Psoas muscle (tissue), 8 donors: ENCODE data around the gene CABCOCO1. TPM values are rescaled to one million over a fixed set of nuclear protein-coding genes. Genes with fewer than 3 reads are reported as not detected.

Experiments used
- ATAC-seq, 4 donors: fragments of 200-7000 bp; cut with Tn5 transposase; one replicate each; pipeline ENCODE4 v1.9.1; 2020; ENCODE audit warnings: moderate library complexity in 3 of 4, mild to moderate bottlenecking in 2 of 4
- DNase-seq, 2 donors: peaks; one replicate each; pipeline ENCODE4 v3.0.0-alpha.2; 2020
- H3K27ac ChIP-seq: fragments of 200-600 bp; one replicate; pipeline ENCODE4 v1.8.0; 2022
- H3K27me3 ChIP-seq, 3 donors: fragments of 200-600 bp in 1 of 3; one replicate each; pipeline versions ENCODE4 v1.6.1 to v1.8.0; 2013 to 2022; ENCODE audit warnings: low read length in 2 of 3, mild to moderate bottlenecking in 2 of 3, moderate library complexity in 1 of 3; ENCODE audit not compliant: insufficient read depth in 3 of 3
- H3K36me3 ChIP-seq, 2 donors: fragments of 200-600 bp in 1 of 2; one replicate each; pipeline versions ENCODE4 v1.6.1 to v1.8.0; 2013 to 2022; ENCODE audit warnings: low read depth in 1 of 2, mild to moderate bottlenecking in 1 of 2, moderate library complexity in 1 of 2; ENCODE audit not compliant: insufficient read depth in 1 of 2
- H3K4me1 ChIP-seq: fragments of 200-600 bp; one replicate; pipeline ENCODE4 v1.8.0; 2022
- H3K4me3 ChIP-seq: fragments of 200-600 bp; one replicate; pipeline ENCODE4 v1.8.0; 2022; ENCODE audit warnings: mild to moderate bottlenecking
- H3K9me3 ChIP-seq: fragments of 200-600 bp; one replicate; pipeline ENCODE4 v1.8.0; 2022
- WGBS, 3 donors: extraction: QIAGEN DNeasy Blood & Tissue Kit; methylation state at CpG; one replicate each; pipeline versions ENCODE4 v1.1.6 to v1.1.7; 2013; 5-methylcytosine and 5-hydroxymethylcytosine counted together
- intact Hi-C, 2 donors: fragments of 100-400 bp; cut with DNase I; formaldehyde crosslinking; loops; one replicate each; pipeline versions ENCODE4 v1.11.0 to v1.14.2; 2022
- polyA plus RNA-seq, 3 donors: library from polyadenylated mRNA; stranded (reverse); fragments of 200-250 nt; gene quantifications; one replicate each; pipeline ENCODE4 v1.2.3, GENCODE V29; 2013
- total RNA-seq, 4 donors: library from RNA; stranded (reverse); fragmentation: NEBNext Ultra II Directional in 2 of 4; extraction: Animal tissue kit (Norgen Biotek cat#: 25700) in 2 of 4; gene quantifications; one replicate each; pipeline versions ENCODE4 v1.2.1 to v1.2.4, GENCODE V29; 2021 to 2023
- TF ChIP-seq, protein P1 (sequence below): fragments of 200-600 bp; IDR thresholded peaks from one replicate; pipeline ENCODE4 v1.8.0; 2022; ENCODE audit warnings: antibody characterized with exemption
- donor health status: healthy with polysubstance abuse.
- donor health status: DM: no; HTN: no; CAD: no; lungs with moderate emphysema.
- donor health status: Bipolar disorder and iron deficiency.
- donor health status: healthy.
- donor health status: DM: yes; HTN: yes; CAD: no.
- donor health status: DM: no; HTN: no; CAD: no.
- donor health status: DM: no; HTN: no; CAD: no.
- donor health status: DM: yes; HTN: yes; CAD: no.

CABCOCO1 gene
- total and polyA plus RNA-seq, 7 donors: 0.03 to 0.04 TPM; not detected in 5

DNA sequence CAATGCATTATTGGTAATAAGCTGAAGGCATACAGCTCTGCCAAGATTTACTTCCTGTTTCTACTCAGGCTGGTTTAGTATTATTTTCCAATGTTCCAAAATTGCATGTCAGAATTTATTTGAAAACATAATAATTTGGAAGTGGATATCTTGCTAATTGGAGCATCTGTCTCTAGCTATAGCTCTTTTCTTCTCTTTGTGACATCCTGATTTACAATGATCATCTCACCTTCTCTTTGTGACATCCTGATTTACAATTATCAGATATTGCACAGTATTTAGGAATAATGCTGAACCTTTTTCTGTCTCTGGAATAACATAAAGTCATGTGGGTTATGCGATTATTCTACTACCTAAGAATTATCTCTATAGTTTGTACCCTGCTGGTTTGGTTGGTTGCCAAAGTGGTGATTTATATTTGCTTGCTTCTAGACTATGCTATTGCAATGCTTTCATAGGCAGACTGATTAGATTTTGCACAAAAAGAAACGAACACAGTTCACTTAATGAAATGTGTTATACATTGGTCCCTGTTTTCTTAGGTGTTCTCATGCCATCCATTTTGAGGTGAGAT lies 44.3 kb upstream of the CABCOCO1 start:
- Histone ChIP-seq H3K4me3 (no peak overlapping the region), H3K36me3 (no peaks in the 10 kb centered on the region), H3K4me1 (no peaks in the 10 kb centered on the region), H3K27ac (no peak overlapping the region), H3K27me3 (no peaks in the 10 kb centered on the region), H3K9me3 (no peaks in the 10 kb centered on the region)
- DNase-seq: no peak
- no peak for ATAC-seq
- intact Hi-C loops: no loop called here
- TF ChIP-seq, protein P1, sequence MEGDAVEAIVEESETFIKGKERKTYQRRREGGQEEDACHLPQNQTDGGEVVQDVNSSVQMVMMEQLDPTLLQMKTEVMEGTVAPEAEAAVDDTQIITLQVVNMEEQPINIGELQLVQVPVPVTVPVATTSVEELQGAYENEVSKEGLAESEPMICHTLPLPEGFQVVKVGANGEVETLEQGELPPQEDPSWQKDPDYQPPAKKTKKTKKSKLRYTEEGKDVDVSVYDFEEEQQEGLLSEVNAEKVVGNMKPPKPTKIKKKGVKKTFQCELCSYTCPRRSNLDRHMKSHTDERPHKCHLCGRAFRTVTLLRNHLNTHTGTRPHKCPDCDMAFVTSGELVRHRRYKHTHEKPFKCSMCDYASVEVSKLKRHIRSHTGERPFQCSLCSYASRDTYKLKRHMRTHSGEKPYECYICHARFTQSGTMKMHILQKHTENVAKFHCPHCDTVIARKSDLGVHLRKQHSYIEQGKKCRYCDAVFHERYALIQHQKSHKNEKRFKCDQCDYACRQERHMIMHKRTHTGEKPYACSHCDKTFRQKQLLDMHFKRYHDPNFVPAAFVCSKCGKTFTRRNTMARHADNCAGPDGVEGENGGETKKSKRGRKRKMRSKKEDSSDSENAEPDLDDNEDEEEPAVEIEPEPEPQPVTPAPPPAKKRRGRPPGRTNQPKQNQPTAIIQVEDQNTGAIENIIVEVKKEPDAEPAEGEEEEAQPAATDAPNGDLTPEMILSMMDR: no peak
- 85 to 88% (median 86%) methylated on average over 2 of the region's 2 CpGs for WGBS, 3 donors

DNA sequence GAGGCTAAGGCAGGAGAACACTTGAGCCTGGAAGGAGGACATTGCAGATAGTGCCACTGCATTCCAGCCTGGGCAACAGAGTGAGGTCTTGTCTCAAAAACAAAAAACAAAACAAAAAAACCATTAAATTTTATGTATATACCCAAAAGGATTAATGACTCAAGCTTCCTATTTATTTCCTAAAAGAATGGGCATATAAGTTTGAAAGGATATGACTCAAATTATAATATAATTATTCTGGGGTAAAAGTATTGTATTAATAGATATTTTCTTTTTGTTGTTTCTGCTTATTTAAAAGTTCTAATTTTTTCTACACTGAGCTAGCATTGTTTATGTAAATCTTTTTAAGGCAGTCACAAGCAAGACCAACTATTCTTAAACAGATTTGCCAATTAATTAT lies 42.2 kb upstream of the CABCOCO1 start:
- DNase-seq (no peak), ATAC-seq (no peak)
- TF ChIP-seq, protein P1: no peak
- no peaks in the 10 kb centered on the region for H3K9me3 ChIP-seq
- intact Hi-C loops: no loop called here
- no peaks in the 10 kb centered on the region for H3K27me3 ChIP-seq
- no peak overlapping the region for H3K4me3 ChIP-seq
- H3K4me1 ChIP-seq: no peaks in the 10 kb centered on the region
- no peak overlapping the region for H3K27ac ChIP-seq
- H3K36me3 ChIP-seq: no peaks in the 10 kb centered on the region

DNA sequence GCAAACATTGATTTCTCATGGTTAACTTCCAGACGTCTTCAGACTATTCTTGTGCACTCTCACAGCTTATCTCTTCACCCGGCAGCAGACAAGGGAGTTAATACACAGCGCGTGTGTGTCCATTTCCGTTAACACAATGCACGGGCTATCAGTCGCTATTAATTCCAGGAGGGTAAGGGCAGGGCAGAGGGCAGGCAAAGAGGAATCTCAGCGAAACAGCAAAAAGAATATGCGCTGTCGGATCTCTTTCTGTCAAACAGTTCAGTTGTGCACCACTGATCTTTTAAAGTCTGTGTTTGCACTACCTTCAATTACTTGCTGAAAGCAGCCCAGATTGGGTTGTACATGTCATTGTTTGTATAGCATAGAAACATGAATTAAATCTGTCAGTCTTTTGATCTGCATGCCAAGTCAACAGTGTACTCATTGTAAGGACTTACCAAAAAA lies 41.1 kb upstream of the CABCOCO1 start:
- Histone ChIP-seq H3K36me3 (no peaks in the 10 kb centered on the region), H3K4me1 (no peaks in the 10 kb centered on the region), H3K27ac (no peak overlapping the region), H3K9me3 (no peaks in the 10 kb centered on the region), H3K4me3 (no peak overlapping the region), H3K27me3 (no peaks in the 10 kb centered on the region)
- intact Hi-C loops: no loop called here
- ATAC-seq (no peak), DNase-seq (no peak)
- 57 to 59% (median 58%) methylated on average over 10 of the region's 10 CpGs for WGBS, 3 donors
- TF ChIP-seq, protein P1: no peak

DNA sequence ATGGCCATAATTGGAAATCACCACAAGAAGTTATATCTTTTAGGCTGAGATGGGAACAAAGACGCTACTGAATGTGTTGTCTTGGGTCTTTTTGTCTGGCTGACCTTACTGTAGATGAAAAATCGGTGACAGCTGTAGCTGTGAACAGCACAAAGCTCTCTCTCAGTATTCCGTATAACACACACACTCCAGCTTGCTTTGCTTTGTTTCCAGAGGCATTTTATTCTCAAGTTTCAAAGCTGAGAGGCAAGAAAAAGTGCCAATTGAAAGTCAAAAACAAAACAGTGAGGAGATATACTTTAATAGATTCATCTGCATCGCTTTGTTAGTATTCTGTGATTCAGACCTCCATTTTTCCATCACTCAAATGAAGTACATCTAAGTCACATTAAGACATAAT lies 39.6 kb upstream of the CABCOCO1 start:
- no peak for ATAC-seq
- H3K36me3 ChIP-seq: no peaks in the 10 kb centered on the region
- H3K27me3 ChIP-seq: no peaks in the 10 kb centered on the region
- no peak overlapping the region for H3K27ac ChIP-seq
- H3K4me3 ChIP-seq: no peak overlapping the region
- intact Hi-C loops: no loop called here
- H3K9me3 ChIP-seq: no peaks in the 10 kb centered on the region
- no peaks in the 10 kb centered on the region for H3K4me1 ChIP-seq
- 18 to 34% (median 25%) methylated on average over 4 of the region's 4 CpGs for WGBS, 3 donors
- TF ChIP-seq, protein P1: no peak
- no peak for DNase-seq

DNA sequence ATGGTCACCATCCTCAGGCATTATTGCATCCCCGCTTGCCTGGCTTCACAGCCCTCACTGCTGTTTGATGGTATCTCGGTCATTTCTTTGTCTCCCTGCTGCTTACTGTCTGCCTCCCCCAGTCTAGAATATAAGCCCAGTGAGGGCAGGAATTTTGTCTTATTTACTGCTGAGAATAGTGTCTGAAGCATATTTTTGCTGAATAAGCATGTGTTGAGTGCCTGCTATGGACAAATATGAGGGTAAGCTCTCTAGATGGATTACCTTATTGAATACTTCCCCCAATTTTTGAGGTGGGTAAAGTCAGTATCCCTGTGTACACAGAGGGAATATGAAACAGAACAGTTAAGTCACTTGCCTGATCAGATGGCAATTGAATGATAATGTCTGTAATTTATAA lies 36.5 kb upstream of the CABCOCO1 start:
- H3K27me3 ChIP-seq: no peaks in the 10 kb centered on the region
- no peak for ATAC-seq
- no peaks in the 10 kb centered on the region for H3K9me3 ChIP-seq
- no peak overlapping the region for H3K27ac ChIP-seq
- intact Hi-C loops: no loop called here
- DNase-seq: no peak
- no peaks in the 10 kb centered on the region for H3K36me3 ChIP-seq
- H3K4me1 ChIP-seq: no peaks in the 10 kb centered on the region
- 93 to 100% (median 96%) methylated on average over 2 of the region's 2 CpGs for WGBS, 3 donors
- TF ChIP-seq, protein P1: no peak
- no peak overlapping the region for H3K4me3 ChIP-seq
